Activated B cell treated with CpG ODN at 0.5 μM for 24 hours (primary cell): ENCODE data around the gene IQSEC1. TPM values are rescaled to one million over a fixed set of nuclear protein-coding genes. Genes with fewer than 3 reads are reported as not detected.

Experiments used
- ATAC-seq: fragments of 200-7000 bp; cut with Tn5 transposase; one replicate; pipeline ENCODE4 v1.10.0; 2021; ENCODE audit warnings: low read depth, mild to moderate bottlenecking, moderate library complexity
- CTCF ChIA-PET: fragments of 350-600 bp; sonication (Branson Sonifier 250); formaldehyde crosslinking; loops from one replicate; lab custom pipeline; 2021; ENCODE audit warnings: antibody characterized with exemption; lab: Charles Lee
- POLR2A ChIA-PET: fragments of 350-600 bp; sonication (Branson Sonifier 250); formaldehyde crosslinking; loops from one replicate; lab custom pipeline; 2021; ENCODE audit warnings: antibody characterized with exemption; lab: Charles Lee
- DNase-seq: peaks from one replicate; pipeline ENCODE4 v3.0.0; 2022
- H3K27ac Mint-ChIP-seq: one replicate; pipeline ENCODE4 v1.8.0; 2020; ENCODE audit warnings: mixed read lengths
- H3K27me3 Mint-ChIP-seq: one replicate; pipeline ENCODE4 v1.8.0; 2021; ENCODE audit warnings: mixed read lengths
- H3K36me3 Mint-ChIP-seq: one replicate; pipeline ENCODE4 v1.8.0; 2021; ENCODE audit warnings: low read depth, mixed read lengths
- H3K4me1 Mint-ChIP-seq: one replicate; pipeline ENCODE4 v1.8.0; 2021; ENCODE audit warnings: mixed read lengths
- H3K4me3 Mint-ChIP-seq: one replicate; pipeline ENCODE4 v1.8.0; 2020; ENCODE audit warnings: mild to moderate bottlenecking, mixed read lengths
- H3K9me3 Mint-ChIP-seq: one replicate; pipeline ENCODE4 v1.8.0; 2020; ENCODE audit warnings: mixed read lengths
- CTCF ChIP-seq: fragments of 200-600 bp; IDR thresholded peaks from one replicate; pipeline ENCODE4 v1.8.0; 2022; ENCODE audit warnings: antibody characterized with exemption, mild to moderate bottlenecking
- intact Hi-C: fragments of 100-400 bp; cut with micrococcal nuclease; formaldehyde crosslinking; loops from one replicate; pipeline ENCODE4 v1.15.1; 2024
- total RNA-seq: library from RNA; stranded (reverse); gene quantifications from 2 replicates; pipeline ENCODE4 v1.2.3, GENCODE V29; 2022

The IQSEC1 gene
- total RNA-seq, 1 donor from 2014 or later = 296 TPM

DNA sequence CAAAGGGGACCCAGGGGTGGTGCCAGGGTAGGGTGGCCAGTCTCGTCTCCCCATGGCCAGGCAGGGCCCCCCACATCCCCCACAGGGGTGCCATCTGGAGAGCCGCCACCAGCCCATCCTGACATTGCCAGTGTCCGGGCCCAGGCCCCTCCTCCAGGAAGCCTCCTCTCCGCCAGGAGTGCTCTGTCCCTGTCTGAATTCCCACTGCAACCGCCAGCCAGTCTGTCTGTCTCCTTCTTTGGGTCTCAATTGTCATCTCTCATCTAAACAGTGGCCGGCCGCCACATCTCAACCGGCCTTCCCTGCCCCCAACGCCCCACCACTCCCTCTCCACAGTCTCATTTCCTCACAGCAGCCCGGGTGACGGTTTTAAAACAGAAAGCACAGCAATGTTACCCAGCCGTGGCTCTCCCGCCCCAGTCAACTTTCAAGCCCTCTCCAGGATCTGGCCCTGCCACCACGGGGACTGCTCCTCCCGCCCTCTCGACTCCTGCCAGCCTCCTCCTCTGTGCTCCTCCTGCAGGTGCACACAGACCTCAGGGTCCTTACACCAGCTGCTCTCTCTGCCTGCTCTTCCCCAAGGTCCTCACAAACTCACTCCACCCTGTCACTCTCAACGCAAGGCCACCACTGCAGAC, 57.0 kb downstream of the IQSEC1 start:
- peak; percentile 65 for DNase-seq
- no peaks in the 10 kb centered on the region for H3K27me3 Mint-ChIP-seq
- CTCF ChIA-PET = interaction anchor here (1.0 to 1.6 kb wide), 3 partner anchors 23 to 76 kb away, joined by 3 to 5 read pairs (median 4); no protein-coding TSS in a partner anchor
- peaks cover 93% of the 10 kb centered on the region for H3K4me1 Mint-ChIP-seq
- peaks cover 45% of the 10 kb centered on the region for H3K36me3 Mint-ChIP-seq
- ATAC-seq = peak; percentile 37
- peak overlapping the region; percentile 95 for H3K27ac Mint-ChIP-seq
- intact Hi-C loops = loop anchor here (1.0 kb wide), 2 partner anchors 21 to 72 kb away; no protein-coding TSS in a partner anchor
- peak overlapping the region; percentile 100 for H3K4me3 Mint-ChIP-seq
- TF ChIP-seq CTCF = no peak
- no peaks in the 10 kb centered on the region for H3K9me3 Mint-ChIP-seq
- POLR2A ChIA-PET = interaction anchor here (0.5 to 18.4 kb wide), 19 partner anchors 6 to 436 kb away, joined by 3 to 465 read pairs (median 7); partner anchors contain the start of gene IQSEC1

GRCh38 chr3:13015286-13016082, 57.7 kb downstream of the IQSEC1 start:
- no peaks in the 10 kb centered on the region for H3K27me3 Mint-ChIP-seq
- intact Hi-C loops = loop anchor here (1.0 kb wide), 4 partner anchors 8 to 73 kb away; no protein-coding TSS in a partner anchor
- POLR2A ChIA-PET = interaction anchor here (0.5 to 18.4 kb wide), 23 partner anchors 6 to 437 kb away, joined by 3 to 465 read pairs (median 6); partner anchors contain the start of gene IQSEC1
- H3K9me3 Mint-ChIP-seq = no peaks in the 10 kb centered on the region
- DNase-seq = peak; percentile 68
- H3K4me1 Mint-ChIP-seq = peaks cover 97% of the 10 kb centered on the region
- peak overlapping the region; percentile 95 for H3K27ac Mint-ChIP-seq
- peaks cover 43% of the 10 kb centered on the region for H3K36me3 Mint-ChIP-seq
- TF ChIP-seq CTCF = no peak
- CTCF ChIA-PET = interaction anchor here (1.0 to 1.6 kb wide), 4 partner anchors 11 to 76 kb away, joined by 4 to 5 read pairs (median 4); no protein-coding TSS in a partner anchor
- peak overlapping the region; percentile 100 for H3K4me3 Mint-ChIP-seq
- peak; percentile 46 for ATAC-seq

GRCh38 chr3:13014755-13015285, 58.4 kb downstream of the IQSEC1 start:
- intact Hi-C loops = loop anchor here (1.0 kb wide), 2 partner anchors 8 to 13 kb away; no protein-coding TSS in a partner anchor

GRCh38 chr3:13013994-13014754, 59.1 kb downstream of the IQSEC1 start:
- H3K27ac Mint-ChIP-seq = peak overlapping the region; percentile 95
- no peak for ATAC-seq

More at GRCh38 chr3:13014755-13015285, 58.4 kb downstream of the IQSEC1 start:
- POLR2A ChIA-PET = interaction anchor here (0.6 to 18.4 kb wide), 21 partner anchors 7 to 437 kb away, joined by 3 to 465 read pairs (median 7); partner anchors contain the start of gene IQSEC1
- no peak for ATAC-seq
- Mint-ChIP-seq H3K4me3 (peak overlapping the region; percentile 100), H3K36me3 (peaks cover 45% of the 10 kb centered on the region), H3K27me3 (no peaks in the 10 kb centered on the region), H3K4me1 (peaks cover 97% of the 10 kb centered on the region), H3K9me3 (no peaks in the 10 kb centered on the region), H3K27ac (peak overlapping the region; percentile 95)
- no peak for TF ChIP-seq CTCF
- CTCF ChIA-PET = interaction anchor here (1.0 to 1.6 kb wide), 5 partner anchors 10 to 77 kb away, joined by 4 to 5 read pairs (median 5); no protein-coding TSS in a partner anchor
- DNase-seq = no peak

More at GRCh38 chr3:13013994-13014754, 59.1 kb downstream of the IQSEC1 start:
- intact Hi-C loops = no loop called here
- TF ChIP-seq CTCF = no peak
- H3K27me3 Mint-ChIP-seq = no peaks in the 10 kb centered on the region
- no peaks in the 10 kb centered on the region for H3K9me3 Mint-ChIP-seq
- peaks cover 98% of the 10 kb centered on the region for H3K4me1 Mint-ChIP-seq
- POLR2A ChIA-PET = interaction anchor here (1.4 to 18.4 kb wide), 12 partner anchors 8 to 438 kb away, joined by 3 to 465 read pairs (median 17); partner anchors contain the start of gene IQSEC1
- no peak for DNase-seq
- peak overlapping the region; percentile 100 for H3K4me3 Mint-ChIP-seq
- H3K36me3 Mint-ChIP-seq = peaks cover 47% of the 10 kb centered on the region
- CTCF ChIA-PET = interaction anchor here (1.6 to 2.6 kb wide), 2 partner anchors 11 to 19 kb away, joined by 5 to 6 read pairs; no protein-coding TSS in a partner anchor
